K562 (cell line): ENCODE measurements around the gene SYTL2. TPM values are rescaled to one million over a fixed set of nuclear protein-coding genes. Genes with fewer than 3 reads are reported as not detected.
"Not testable (repeated sequence)": the region's sequence is repeated elsewhere in the genome, so short reads cannot be mapped to it uniquely, and the experiment has no call there.

Experiments
- ATAC-seq: fragments of 200-7000 bp; cut with Tn5 transposase; 3 replicates; pipeline ENCODE4 v1.9.1; 2020; ENCODE audit warnings: moderate library complexity
- BruUV-seq: library from RNA; stranded (reverse); fragments of 400-500 nt; replicated peaks from 2 replicates; lab custom pipeline; 2021; lab: Mats Ljungman, UMichigan
- CTCF ChIA-PET: fragments of 300-600 bp; formaldehyde crosslinking; extraction: SDS; loops from one replicate; lab custom pipeline; 2021; ENCODE audit warnings: low intra/inter-chr PET ratio; lab: Yijun Ruan, JAX
- POLR2A ChIA-PET: fragments of 300-600, 350-650 bp; sonication (Branson Sonifier 250); formaldehyde crosslinking; extraction: SDS; loops from one replicate; lab custom pipeline; 2021; ENCODE audit warnings: antibody characterized with exemption, inconsistent platforms; lab: Yijun Ruan, JAX
- DNase-seq, 4 experiments: peaks; one replicate each; pipeline versions ENCODE4 v3.0.0 to v3.0.0-alpha.2; 2011 to 2018; ENCODE audit warnings: low spot score in 3 of 4, mixed read lengths in 3 of 4; ENCODE audit errors: extremely low read depth in 1 of 4
- FAIRE-seq: peaks from 2 replicates; lab custom pipeline; 2011; peaks lifted over from hg19 to GRCh38; lab: Jason Lieb, UNC
- H2AFZ ChIP-seq: 2 replicates; pipeline ENCODE4 v1.6.0; 2011; ENCODE audit warnings: low read depth, low read length, control low read depth, inconsistent platforms
- H3K27ac ChIP-seq: fragments of 200-600 bp; 3 replicates; pipeline ENCODE4 v1.8.0; 2011; ENCODE audit warnings: low read depth, mild to moderate bottlenecking, control low read depth, inconsistent platforms, low read length, moderate library complexity, mixed read lengths; ENCODE audit errors: extremely low read depth
- H3K27me3 ChIP-seq, 2 experiments: fragments of 300-600 bp in 1 of 2; 2 replicates in 1 of 2; 3 replicates in 1 of 2; pipeline versions ENCODE4 v1.6.0 to v1.8.0; 2011; ENCODE audit warnings: inconsistent platforms in 2 of 2, low read length in 2 of 2, mild to moderate bottlenecking in 1 of 2, mixed read lengths in 1 of 2, moderate library complexity in 1 of 2; ENCODE audit not compliant: control insufficient read depth in 2 of 2, insufficient read depth in 2 of 2
- H3K36me3 ChIP-seq: fragments of 300-600 bp; 3 replicates; pipeline ENCODE4 v1.8.0; 2011; ENCODE audit warnings: mild to moderate bottlenecking, low read length, inconsistent platforms; ENCODE audit not compliant: control insufficient read depth, insufficient read depth
- H3K4me1 ChIP-seq, 2 experiments: fragments of 200-600 bp in 1 of 2; replicated peaks in 1 of 2; 2 replicates in 1 of 2; 3 replicates in 1 of 2; pipeline versions ENCODE4 v1.5.1 to v1.8.0; 2011; ENCODE audit warnings: inconsistent platforms in 2 of 2, low read length in 2 of 2, mild to moderate bottlenecking in 1 of 2, mixed read lengths in 1 of 2, moderate library complexity in 1 of 2; ENCODE audit not compliant: control insufficient read depth in 2 of 2, insufficient read depth in 2 of 2
- H3K4me2 ChIP-seq: 2 replicates; pipeline ENCODE4 v1.6.1; 2011; ENCODE audit warnings: low read length, control low read depth, inconsistent platforms, mixed read lengths; ENCODE audit not compliant: insufficient read depth
- H3K4me3 ChIP-seq: fragments of 200-600 bp; sonication (generic), shearing (Covaris generic); 2 replicates; pipeline ENCODE4 v1.5.1; 2016; ENCODE audit warnings: control low read depth, inconsistent platforms
- H3K79me2 ChIP-seq: fragments of 200-600 bp; 3 replicates; pipeline ENCODE4 v1.8.0; 2011; ENCODE audit warnings: low read length, inconsistent platforms; ENCODE audit not compliant: control insufficient read depth, insufficient read depth
- H3K9ac ChIP-seq, 2 experiments: 2 replicates each; pipeline versions ENCODE4 v1.6.0 to v1.6.1; 2011; ENCODE audit warnings: low read depth in 2 of 2, low read length in 2 of 2, control low read depth in 1 of 2, inconsistent platforms in 1 of 2, mild to moderate bottlenecking in 1 of 2, mixed read lengths in 1 of 2; ENCODE audit not compliant: insufficient read depth in 1 of 2
- H3K9me1 ChIP-seq: one replicate; pipeline ENCODE4 v1.6.0; 2011; ENCODE audit warnings: inconsistent platforms, mild to moderate bottlenecking, low read length, moderate library complexity; ENCODE audit not compliant: control insufficient read depth, insufficient read depth
- H3K9me3 ChIP-seq: replicated peaks from 2 replicates; pipeline ENCODE4 v1.5.1; 2011; ENCODE audit warnings: low read depth, low read length, inconsistent platforms; ENCODE audit not compliant: control insufficient read depth, insufficient read depth
- H4K20me1 ChIP-seq: replicated peaks from 2 replicates; pipeline ENCODE4 v1.6.1; 2011; ENCODE audit warnings: low read length, inconsistent platforms, mixed read lengths; ENCODE audit not compliant: control insufficient read depth, insufficient read depth
- OTX1 ChIP-seq: fragments of 450-650 bp; formaldehyde crosslinking; IDR thresholded peaks from 2 replicates; pipeline ENCODE4 v1.4.0; 2022; ENCODE audit warnings: mild to moderate bottlenecking
- whole genome bisulfite sequencing: fragments of 100-300 bp; shearing (Covaris generic); methylation state at CpG from one replicate; pipeline ENCODE4 v1.1.6; 2016; ENCODE audit warnings: low coverage, mixed read lengths; ENCODE audit not compliant: insufficient coverage; ENCODE audit errors: missing lambda C conversion rate; 5-methylcytosine and 5-hydroxymethylcytosine counted together
- in situ Hi-C: fragments of 300-500 bp; cut with MboI; formaldehyde crosslinking; loops from 4 replicates; pipeline ENCODE4 v1.15.0; 2018; ENCODE audit warnings: inconsistent platforms, mixed read lengths
- intact Hi-C: fragments of 100-400 bp; cut with micrococcal nuclease; formaldehyde crosslinking; loops from 2 replicates; pipeline ENCODE4 v1.14.2; 2022
- polyA plus RNA-seq, 8 experiments: library from polyadenylated mRNA; depleted of rRNA in 4 of 8; stranded (reverse) in 5 of 8; unstranded in 3 of 8; fragments of >200 nt; fragmentation: Nextera tagmentation in 2 of 8; fragmentation: Illumina TruSeq in 1 of 8; extraction: Ambion mirVana in 2 of 8; extraction: Trizol in 1 of 8; gene quantifications; 2 replicates each; pipeline versions ENCODE4 v1.2.1 to v1.2.3, GENCODE V29; 2011 to 2014; ENCODE audit warnings: inconsistent platforms in 1 of 8, missing spikeins in 1 of 8
- total RNA-seq, 7 experiments: library from RNA; depleted of rRNA in 6 of 7; stranded (reverse); fragments of >200 nt in 6 of 7; fragmentation: Illumina TruSeq in 2 of 7; extraction: Trizol in 2 of 7; gene quantifications; 2 replicates each; pipeline versions ENCODE4 v1.2.1 to v1.2.3, GENCODE V29; 2011 to 2021; ENCODE audit warnings: low replicate concordance in 1 of 7
- TF ChIP-seq, protein P1 (sequence below), 3 experiments: IDR thresholded peaks in 2 of 3; conservative IDR thresholded peaks in 1 of 3; 2 replicates each; pipeline ENCODE4 v1.5.1; 2011 to 2012; ENCODE audit warnings: low read length in 3 of 3, mild to moderate bottlenecking in 3 of 3, control low read depth in 2 of 3, improper control_type of control experiment in 1 of 3, inconsistent platforms in 1 of 3, low read depth in 1 of 3, mixed read lengths in 1 of 3, moderate library complexity in 1 of 3; ENCODE audit not compliant: insufficient read depth in 2 of 3

SYTL2 gene
- total and polyA plus RNA-seq, 9 of the 15 experiments (the other 6 are each of a cell fraction or from before 2014, with no cell fraction given): 0.05 to 0.57 (median 0.35) TPM

DNA sequence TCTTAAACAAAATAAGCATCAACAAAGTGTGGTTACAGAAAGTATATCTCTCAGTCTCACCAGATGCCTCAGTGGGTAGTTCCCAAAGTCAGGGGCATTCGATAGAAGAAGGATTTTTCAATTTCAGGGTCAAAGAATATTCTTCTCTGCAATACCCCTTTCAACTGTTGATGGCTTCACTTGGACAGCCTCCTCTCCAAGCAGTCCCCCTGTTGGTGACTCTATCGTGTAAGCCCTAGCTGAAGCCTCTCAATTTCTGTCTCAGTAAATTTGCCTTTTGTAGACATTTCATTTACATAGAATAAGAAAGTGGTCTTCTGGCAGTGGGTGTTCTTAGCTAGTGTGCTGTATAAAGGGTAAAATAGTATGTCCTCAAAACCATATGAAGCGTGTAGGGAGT is 33.0 kb upstream of the SYTL2 start:
- intact Hi-C loops: loop anchor here (5.0 kb wide), 1 partner anchor 152 kb away; no protein-coding TSS in a partner anchor
- H3K79me2 ChIP-seq: no peaks in the 10 kb centered on the region
- H3K9me3 ChIP-seq: no peaks in the 10 kb centered on the region
- no peak overlapping the region for H3K4me2 ChIP-seq
- H3K27me3 ChIP-seq: no peaks in the 10 kb centered on the region
- FAIRE-seq: no peak
- no peak overlapping the region for H2AFZ ChIP-seq
- ChIA-PET POLR2A (no interaction called here), CTCF (no interaction called here)
- in situ Hi-C loops: no loop called here
- 0 out of 3 replicates have a peak, but pooled peaks have one; percentile 37 for ATAC-seq
- no peaks in the 10 kb centered on the region for H4K20me1 ChIP-seq
- H3K4me1 ChIP-seq: no peaks in the 10 kb centered on the region
- H3K4me3 ChIP-seq: no peak overlapping the region
- no peaks in the 10 kb centered on the region for H3K9me1 ChIP-seq
- 0% methylated on average over 3 of the region's 3 CpGs for WGBS
- no TSS peak for BruUV-seq
- DNase-seq: no peak
- no peak overlapping the region for H3K27ac ChIP-seq
- H3K36me3 ChIP-seq: no peaks in the 10 kb centered on the region
- TF ChIP-seq, protein P1, sequence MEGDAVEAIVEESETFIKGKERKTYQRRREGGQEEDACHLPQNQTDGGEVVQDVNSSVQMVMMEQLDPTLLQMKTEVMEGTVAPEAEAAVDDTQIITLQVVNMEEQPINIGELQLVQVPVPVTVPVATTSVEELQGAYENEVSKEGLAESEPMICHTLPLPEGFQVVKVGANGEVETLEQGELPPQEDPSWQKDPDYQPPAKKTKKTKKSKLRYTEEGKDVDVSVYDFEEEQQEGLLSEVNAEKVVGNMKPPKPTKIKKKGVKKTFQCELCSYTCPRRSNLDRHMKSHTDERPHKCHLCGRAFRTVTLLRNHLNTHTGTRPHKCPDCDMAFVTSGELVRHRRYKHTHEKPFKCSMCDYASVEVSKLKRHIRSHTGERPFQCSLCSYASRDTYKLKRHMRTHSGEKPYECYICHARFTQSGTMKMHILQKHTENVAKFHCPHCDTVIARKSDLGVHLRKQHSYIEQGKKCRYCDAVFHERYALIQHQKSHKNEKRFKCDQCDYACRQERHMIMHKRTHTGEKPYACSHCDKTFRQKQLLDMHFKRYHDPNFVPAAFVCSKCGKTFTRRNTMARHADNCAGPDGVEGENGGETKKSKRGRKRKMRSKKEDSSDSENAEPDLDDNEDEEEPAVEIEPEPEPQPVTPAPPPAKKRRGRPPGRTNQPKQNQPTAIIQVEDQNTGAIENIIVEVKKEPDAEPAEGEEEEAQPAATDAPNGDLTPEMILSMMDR (IDR thresholded peaks at IDR 0.05 in 2 of 3, conservative IDR thresholded peaks at IDR 0.05 in 1 of 3; ENCODE audit: insufficient read depth in 2 of 3, low read depth in 1 of 3, low read length in 3 of 3): 0 out of 6 replicates have a peak, but pooled peaks of 1 of the 3 experiments have one; percentile 13
- no peak for TF ChIP-seq OTX1 (CRISPR knock-in tag)
- H3K9ac ChIP-seq: no peak overlapping the region

DNA sequence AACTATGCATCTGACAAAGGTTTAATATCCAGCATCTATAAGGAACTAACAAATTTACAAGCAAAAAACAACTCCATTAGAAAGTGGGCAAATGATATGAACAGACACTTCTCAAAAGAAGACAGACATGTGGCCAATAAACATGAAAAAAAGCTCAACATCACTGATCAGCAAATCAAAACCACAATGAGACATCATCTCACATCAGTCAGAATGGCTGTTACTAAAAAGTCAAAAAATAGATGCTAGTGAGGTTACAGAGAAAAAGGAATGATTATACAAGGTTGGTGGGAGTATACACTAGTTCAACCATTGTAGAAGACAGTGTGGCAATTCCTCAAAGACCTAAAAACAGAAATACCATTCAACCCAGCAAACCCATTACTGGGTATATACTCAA is 30.0 kb upstream of the SYTL2 start:
- intact Hi-C loops: loop anchor here (5.0 kb wide), 1 partner anchor 149 kb away; no protein-coding TSS in a partner anchor
- H3K27me3 ChIP-seq, H3K36me3 ChIP-seq, FAIRE-seq, H3K9me1 ChIP-seq, H3K9me3 ChIP-seq, POLR2A ChIA-PET, CTCF ChIA-PET, H4K20me1 ChIP-seq, H3K4me2 ChIP-seq, BruUV-seq, in situ Hi-C loops, H3K4me1 ChIP-seq, ATAC-seq, H3K9ac ChIP-seq, DNase-seq, H2AFZ ChIP-seq, H3K4me3 ChIP-seq, H3K79me2 ChIP-seq, H3K27ac ChIP-seq: not testable (repeated sequence)
